ENCODE data around the gene ASAP2.

Gene ASAP2

GRCh38 chr2:9410108-9410507 lies 203.5 kb downstream of the ASAP2 start:
- no peak for DNase-seq

- DNase-seq: no peak
Observed at GRCh38 chr2:9412781-9413180, 206.2 kb downstream of the ASAP2 start.

- no peak for DNase-seq
Observed at GRCh38 chr2:9415516-9416169, 209.0 kb downstream of the ASAP2 start.

- DNase-seq: no peak
Observed at GRCh38 chr2:9416267-9416961, 209.8 kb downstream of the ASAP2 start.

GRCh38 chr2:9416962-9417316 lies 210.3 kb downstream of the ASAP2 start:
- DNase-seq: no peak

GRCh38 chr2:9417725-9418124 lies 211.1 kb downstream of the ASAP2 start:
- DNase-seq: no peak

- no peak for DNase-seq
Observed at GRCh38 chr2:9418746-9419145, 212.1 kb downstream of the ASAP2 start.

GRCh38 chr2:9419541-9419940 lies 212.9 kb downstream of the ASAP2 start:
- DNase-seq: no peak

GRCh38 chr2:9420495-9420894 lies 213.9 kb downstream of the ASAP2 start:
- DNase-seq: no peak

GRCh38 chr2:9422321-9423099 lies 215.9 kb downstream of the ASAP2 start:
- DNase-seq: peak; percentile 73

GRCh38 chr2:9423100-9423921 lies 216.7 kb downstream of the ASAP2 start, which contains the start of the genes CPSF3 and ITGB1BP1:
Gene CPSF3, plus strand, starts transcription at chr2:9423654. Its CDS starts 120 bp downstream, at chr2:9423774.
Gene ITGB1BP1, minus strand, starts transcription at chr2:9423528. Its CDS starts 4,831 bp downstream, at chr2:9418697.
- peak; percentile 98 for DNase-seq

GRCh38 chr2:9423922-9424272 lies 217.3 kb downstream of the ASAP2 start:
- no peak for DNase-seq

GRCh38 chr2:9424447-9425164 lies 218.0 kb downstream of the ASAP2 start:
- no peak for DNase-seq

GRCh38 chr2:9428965-9429577 lies 222.5 kb downstream of the ASAP2 start:
- no peak for DNase-seq

- no peak for DNase-seq
Observed at GRCh38 chr2:9430316-9431293, 224.0 kb downstream of the ASAP2 start.

GRCh38 chr2:9434489-9434888 lies 227.9 kb downstream of the ASAP2 start:
- DNase-seq: no peak

GRCh38 chr2:9439536-9439935 lies 232.9 kb downstream of the ASAP2 start:
- DNase-seq: no peak

GRCh38 chr2:9440058-9440727 lies 233.6 kb downstream of the ASAP2 start:
- DNase-seq: no peak

- DNase-seq: no peak
Observed at GRCh38 chr2:9441556-9441955, 234.9 kb downstream of the ASAP2 start.

GRCh38 chr2:9443526-9443925 lies 236.9 kb downstream of the ASAP2 start:
- DNase-seq: no peak
